Colonic mucosa (tissue), 4 donors: Measurements from ENCODE around the gene RTN4RL2. TPM values are rescaled to one million over a fixed set of nuclear protein-coding genes. Genes with fewer than 3 reads are reported as not detected.
A peak's percentile ranks its signal among the peaks of the same experiment; 100 is the strongest.

Source experiments
- DNase-seq: peaks from one replicate; pipeline ENCODE4 v3.0.0-alpha.2; 2020
- H3K27ac ChIP-seq: fragments of 200-600 bp; one replicate; pipeline ENCODE4 v1.8.0; 2021
- H3K27me3 ChIP-seq: fragments of 200-600 bp; one replicate; pipeline ENCODE4 v1.8.0; 2021
- H3K36me3 ChIP-seq: fragments of 200-600 bp; one replicate; pipeline ENCODE4 v1.8.0; 2021
- H3K4me1 ChIP-seq: fragments of 200-600 bp; one replicate; pipeline ENCODE4 v1.8.0; 2021; ENCODE audit warnings: mild to moderate bottlenecking
- H3K4me3 ChIP-seq: fragments of 200-600 bp; one replicate; pipeline ENCODE4 v1.8.0; 2021
- H3K9ac ChIP-seq, 2 donors: one replicate each; pipeline ENCODE4 v1.7.0; 2013; ENCODE audit warnings: control low read depth in 2 of 2, low read depth in 2 of 2, low read length in 2 of 2
- H3K9me3 ChIP-seq: fragments of 200-600 bp; one replicate; pipeline ENCODE4 v1.8.0; 2021
- intact Hi-C: fragments of 100-400 bp; cut with DNase I; formaldehyde crosslinking; loops from one replicate; pipeline ENCODE4 v1.14.1; 2022
- total RNA-seq, 2 donors: library from RNA; stranded (reverse); fragmentation: NEBNext Ultra II Directional in 1 of 2; extraction: Animal tissue kit (Norgen Biotek cat#: 25700) in 1 of 2; gene quantifications; one replicate each; pipeline ENCODE4 v1.2.1, GENCODE V29; 2021
- TF ChIP-seq, protein P1 (sequence below): fragments of 200-600 bp; IDR thresholded peaks from one replicate; pipeline ENCODE4 v1.8.0; 2022; ENCODE audit warnings: antibody characterized with exemption, mild to moderate bottlenecking
- donor health status: healthy.
- donor health status: DM: no; HTN: no; CAD: no.
- donor health status: DM: no; HTN: no; CAD: no.

The RTN4RL2 gene
- total RNA-seq, 2 donors from 2014 or later = 0.54 to 0.82 TPM

DNA sequence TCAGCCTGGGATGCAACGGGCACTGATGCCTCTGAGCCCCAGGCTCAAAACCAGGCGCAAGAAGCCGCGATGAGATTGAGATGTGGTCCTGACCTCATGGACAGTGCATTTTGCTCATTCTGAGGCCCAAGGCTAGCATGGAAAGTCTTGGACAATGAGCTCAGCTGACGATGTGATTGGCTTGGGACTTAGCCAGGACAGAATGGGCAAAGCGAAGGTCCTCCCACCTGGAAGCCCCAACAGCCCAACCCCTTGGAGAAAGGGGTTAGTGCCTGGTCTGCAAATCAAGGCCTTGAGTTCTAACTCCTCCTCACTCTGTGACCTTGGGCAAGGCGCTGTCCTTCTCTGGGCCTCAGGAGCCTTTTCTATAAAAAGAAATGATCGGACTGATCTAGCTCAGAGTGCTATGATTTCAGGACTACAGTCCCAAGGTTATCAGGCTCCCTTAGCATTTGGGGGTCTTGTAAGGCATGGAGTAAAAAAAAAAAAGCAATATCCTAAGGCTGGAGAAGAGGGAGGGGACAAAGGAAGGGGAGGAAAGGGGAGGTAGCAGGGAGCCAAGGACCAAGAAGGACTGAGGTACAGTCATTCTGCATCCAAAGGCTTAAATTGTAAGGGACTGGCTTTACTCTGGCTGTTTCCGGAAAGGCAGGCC, 36.1 kb upstream of the RTN4RL2 start:
- peak overlapping the region; percentile 73 for H3K27ac ChIP-seq

DNA sequence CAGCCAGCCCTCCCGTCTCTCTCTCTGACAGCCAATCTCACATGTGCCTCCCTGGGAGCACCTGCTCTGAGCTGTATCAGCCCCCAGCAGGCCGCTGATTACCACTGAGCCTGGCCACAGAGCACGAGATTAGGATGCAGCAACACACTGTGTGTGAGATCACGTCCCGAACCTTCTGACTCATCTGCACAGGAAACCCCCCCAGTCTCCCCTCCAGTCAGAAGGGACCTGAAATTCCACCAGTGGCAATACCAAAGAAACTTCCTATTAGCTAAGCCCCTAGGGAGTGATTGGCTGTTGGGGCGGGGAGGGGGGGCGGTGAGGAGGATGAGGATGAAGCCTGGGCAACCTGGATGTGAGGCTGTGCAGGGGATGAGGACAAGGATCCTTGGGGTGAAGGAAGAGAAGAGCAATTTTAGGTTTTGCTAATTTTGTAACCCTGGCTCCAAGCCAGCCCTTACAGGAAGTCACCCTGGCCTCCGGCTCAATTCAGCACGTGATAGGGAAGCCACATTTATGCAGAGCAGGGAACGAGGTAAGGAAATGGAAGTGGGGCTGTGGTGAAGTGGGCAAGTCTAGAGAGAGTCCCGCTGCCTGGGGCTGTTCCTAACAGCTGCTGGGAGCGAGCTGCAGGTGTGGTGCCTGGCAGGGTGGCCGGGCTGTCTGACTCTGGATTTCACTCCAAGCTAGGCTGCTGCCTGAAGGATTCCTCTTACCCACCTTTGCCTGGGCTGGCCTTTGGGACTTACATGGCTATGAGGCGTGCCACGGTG, 35.4 kb upstream of the RTN4RL2 start:
- Histone ChIP-seq H3K4me3 (peak overlapping the region; percentile 47), H3K27me3 (no peaks in the 10 kb centered on the region), H3K4me1 (peaks cover 14% of the 10 kb centered on the region), H3K9me3 (no peaks in the 10 kb centered on the region), H3K27ac (peak overlapping the region; percentile 73), H3K9ac (peak overlapping the region in 1 of 2 donors; percentile 16), H3K36me3 (no peaks in the 10 kb centered on the region)
- peak; percentile 56 for DNase-seq
- intact Hi-C loops = no loop called here
- TF ChIP-seq, protein P1, sequence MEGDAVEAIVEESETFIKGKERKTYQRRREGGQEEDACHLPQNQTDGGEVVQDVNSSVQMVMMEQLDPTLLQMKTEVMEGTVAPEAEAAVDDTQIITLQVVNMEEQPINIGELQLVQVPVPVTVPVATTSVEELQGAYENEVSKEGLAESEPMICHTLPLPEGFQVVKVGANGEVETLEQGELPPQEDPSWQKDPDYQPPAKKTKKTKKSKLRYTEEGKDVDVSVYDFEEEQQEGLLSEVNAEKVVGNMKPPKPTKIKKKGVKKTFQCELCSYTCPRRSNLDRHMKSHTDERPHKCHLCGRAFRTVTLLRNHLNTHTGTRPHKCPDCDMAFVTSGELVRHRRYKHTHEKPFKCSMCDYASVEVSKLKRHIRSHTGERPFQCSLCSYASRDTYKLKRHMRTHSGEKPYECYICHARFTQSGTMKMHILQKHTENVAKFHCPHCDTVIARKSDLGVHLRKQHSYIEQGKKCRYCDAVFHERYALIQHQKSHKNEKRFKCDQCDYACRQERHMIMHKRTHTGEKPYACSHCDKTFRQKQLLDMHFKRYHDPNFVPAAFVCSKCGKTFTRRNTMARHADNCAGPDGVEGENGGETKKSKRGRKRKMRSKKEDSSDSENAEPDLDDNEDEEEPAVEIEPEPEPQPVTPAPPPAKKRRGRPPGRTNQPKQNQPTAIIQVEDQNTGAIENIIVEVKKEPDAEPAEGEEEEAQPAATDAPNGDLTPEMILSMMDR = no peak

More for the DNA sequence above, 36.1 kb upstream of the RTN4RL2 start:
- DNase-seq = no peak
- no peak overlapping the region for H3K4me3 ChIP-seq
- peaks cover 14% of the 10 kb centered on the region for H3K4me1 ChIP-seq
- intact Hi-C loops = no loop called here
- no peaks in the 10 kb centered on the region for H3K9me3 ChIP-seq
- no peaks in the 10 kb centered on the region for H3K36me3 ChIP-seq
- TF ChIP-seq, protein P1 = no peak
- H3K27me3 ChIP-seq = no peaks in the 10 kb centered on the region
- H3K9ac ChIP-seq = no peak overlapping the region

DNA sequence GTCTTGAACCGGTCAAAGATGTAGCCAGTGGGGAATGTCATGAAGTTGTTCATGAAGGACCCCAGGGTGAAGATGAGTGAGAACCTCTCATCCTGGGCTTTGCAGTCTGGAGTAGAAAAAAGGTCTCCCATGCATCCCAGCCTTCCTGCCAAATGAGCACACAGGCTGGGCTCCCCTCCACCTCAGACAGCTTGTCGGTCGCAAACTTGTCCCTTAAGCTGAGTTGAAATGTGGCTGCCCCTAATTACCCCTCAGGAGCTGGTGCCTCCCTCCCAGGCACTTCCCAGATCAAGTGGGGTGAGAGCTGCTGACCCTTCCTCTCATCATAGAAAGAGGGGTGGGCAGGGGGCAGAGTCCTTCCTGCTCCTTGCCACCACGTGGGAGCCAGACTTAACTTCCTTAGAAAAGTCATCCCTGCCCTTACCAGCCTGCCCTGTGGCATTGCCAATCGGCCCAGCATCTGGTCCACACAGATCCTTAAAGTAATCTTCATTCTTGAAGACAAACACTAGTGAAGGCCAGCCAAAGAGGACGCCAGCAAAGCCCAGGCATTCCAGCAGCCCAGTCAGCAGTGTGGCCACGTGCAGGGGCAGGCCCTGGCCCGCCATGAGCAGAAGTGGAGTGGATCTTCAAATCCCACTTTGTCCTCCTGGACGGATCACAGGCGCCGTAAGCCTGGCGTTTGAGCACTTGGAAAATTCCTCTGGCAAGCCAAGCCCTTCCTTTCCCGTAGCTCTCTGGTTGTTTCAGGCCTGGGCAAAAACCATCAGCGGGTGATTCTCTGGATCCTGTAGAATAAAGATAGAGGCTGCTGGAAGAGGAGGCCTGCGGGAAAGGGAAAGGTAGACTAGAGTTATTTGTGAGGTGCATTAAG, 34.5 kb upstream of the RTN4RL2 start:
- no peaks in the 10 kb centered on the region for H3K9me3 ChIP-seq
- H3K4me3 ChIP-seq = peak overlapping the region; percentile 47
- H3K27ac ChIP-seq = peak overlapping the region; percentile 73
- peak; percentile 43 for DNase-seq
- H3K36me3 ChIP-seq = no peaks in the 10 kb centered on the region
- peaks cover 14% of the 10 kb centered on the region for H3K4me1 ChIP-seq
- H3K9ac ChIP-seq = peak overlapping the region in 1 of 2 donors; percentile 44
- H3K27me3 ChIP-seq = no peaks in the 10 kb centered on the region
- intact Hi-C loops = no loop called here
- TF ChIP-seq, protein P1 = no peak

DNA sequence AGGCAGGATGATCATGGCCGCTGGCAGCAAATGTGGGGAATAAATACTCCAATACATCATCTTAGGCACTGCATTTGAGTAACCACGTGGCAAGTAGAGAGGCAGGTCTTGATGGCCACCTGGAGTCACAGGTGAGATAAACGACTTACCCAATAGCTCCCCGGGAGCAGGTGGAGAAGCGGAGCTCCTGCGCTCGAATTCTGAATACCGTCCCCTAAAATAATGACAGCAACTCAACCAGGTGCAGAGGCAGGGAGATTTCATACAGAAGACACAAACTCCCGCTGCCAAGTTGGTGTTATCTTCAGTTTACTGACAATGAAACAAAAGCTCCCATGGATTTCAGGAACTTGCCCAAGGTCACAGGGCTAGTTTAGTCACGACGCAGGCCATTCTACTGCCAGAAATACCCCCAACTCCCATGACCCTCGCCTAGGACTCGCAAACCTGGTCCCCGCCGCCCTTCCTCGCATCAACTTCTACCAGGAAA, 33.8 kb upstream of the RTN4RL2 start:
- Histone ChIP-seq H3K36me3 (no peaks in the 10 kb centered on the region), H3K9ac (peak overlapping the region; percentile 44 to 74), H3K27me3 (no peaks in the 10 kb centered on the region), H3K4me1 (peaks cover 14% of the 10 kb centered on the region), H3K4me3 (peak overlapping the region; percentile 47), H3K27ac (peak overlapping the region; percentile 73), H3K9me3 (no peaks in the 10 kb centered on the region)
- TF ChIP-seq, protein P1 = no peak
- intact Hi-C loops = no loop called here
- no peak for DNase-seq
